GM18519 (cell line): ENCODE measurements around the gene HAO1.

Experiments
- ATAC-seq: cut with Tn5 transposase; IDR thresholded peaks from one replicate; pipeline ENCODE4 v1.9.1; 2021; ENCODE audit warnings: mild to moderate bottlenecking, moderate library complexity; ENCODE audit not compliant: unreplicated experiment, low FRiP score

HAO1 gene

GRCh38 chr20:7933346-7933745 is 6.9 kb downstream of the HAO1 start:
- ATAC-seq = no peak

- ATAC-seq = no peak
These were observed 9.9 kb downstream of the HAO1 start for GRCh38 chr20:7930343-7930742.

- no peak for ATAC-seq
These were observed 13.5 kb downstream of the HAO1 start for GRCh38 chr20:7926767-7927166.

GRCh38 chr20:7926323-7926722 is 13.9 kb downstream of the HAO1 start:
- no peak for ATAC-seq

GRCh38 chr20:7924692-7925091 is 15.6 kb downstream of the HAO1 start:
- ATAC-seq = no peak

GRCh38 chr20:7916648-7917047 is 23.6 kb downstream of the HAO1 start:
- no peak for ATAC-seq

GRCh38 chr20:7912551-7912950 is 27.7 kb downstream of the HAO1 start:
- ATAC-seq = no peak

GRCh38 chr20:7911586-7912330 is 28.5 kb downstream of the HAO1 start:
- no peak for ATAC-seq

- no peak for ATAC-seq
These were observed 31.4 kb downstream of the HAO1 start for GRCh38 chr20:7908905-7909304.

- no peak for ATAC-seq
These were observed 36.8 kb downstream of the HAO1 start for GRCh38 chr20:7903429-7903828.

- ATAC-seq = no peak
These were observed 37.4 kb downstream of the HAO1 start for GRCh38 chr20:7902879-7903278.

GRCh38 chr20:7897781-7898364 is 42.4 kb downstream of the HAO1 start:
- ATAC-seq = no peak

- no peak for ATAC-seq
These were observed 47.1 kb downstream of the HAO1 start for GRCh38 chr20:7893014-7893730.

GRCh38 chr20:7891705-7892104 is 48.6 kb downstream of the HAO1 start:
- ATAC-seq = no peak

GRCh38 chr20:7889736-7890135 is 50.5 kb downstream of the HAO1 start:
- ATAC-seq = no peak

GRCh38 chr20:7883741-7884140 is 56.5 kb downstream of the HAO1 start:
- ATAC-seq = no peak

- no peak for ATAC-seq
These were observed 56.9 kb downstream of the HAO1 start for GRCh38 chr20:7883309-7883708.

GRCh38 chr20:7882076-7882475 is 58.2 kb downstream of the HAO1 start:
- ATAC-seq = no peak

GRCh38 chr20:7881551-7881950 is 58.7 kb downstream of the HAO1 start:
- no peak for ATAC-seq

GRCh38 chr20:7879883-7880282 is 60.4 kb downstream of the HAO1 start:
- ATAC-seq = no peak

GRCh38 chr20:7868108-7868507 is 72.2 kb downstream of the HAO1 start:
- ATAC-seq = no peak

GRCh38 chr20:7866285-7866684 is 74.0 kb downstream of the HAO1 start:
- no peak for ATAC-seq
